Measurements from ENCODE around the gene NAA15.

DNA sequence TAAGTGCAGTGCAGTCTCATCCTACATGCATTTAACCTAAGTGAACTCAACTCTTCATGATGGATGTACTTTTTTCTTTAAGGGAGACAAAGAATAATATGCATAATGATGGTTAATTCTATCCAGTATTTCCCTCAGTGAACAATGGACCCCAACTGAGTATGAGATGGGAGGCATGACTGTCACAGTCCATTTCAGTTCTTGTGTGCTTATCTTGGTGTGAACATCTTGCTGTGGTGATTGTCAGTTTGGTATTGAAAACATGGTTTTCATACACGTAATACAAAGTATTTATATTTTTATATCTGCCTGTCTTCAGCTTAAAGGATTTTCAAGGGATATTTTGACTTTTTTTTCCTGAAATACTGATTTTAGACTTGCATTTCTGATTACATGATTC lies 72.9 kb downstream of the NAA15 start:
- TF ChIP-seq, protein P1, sequence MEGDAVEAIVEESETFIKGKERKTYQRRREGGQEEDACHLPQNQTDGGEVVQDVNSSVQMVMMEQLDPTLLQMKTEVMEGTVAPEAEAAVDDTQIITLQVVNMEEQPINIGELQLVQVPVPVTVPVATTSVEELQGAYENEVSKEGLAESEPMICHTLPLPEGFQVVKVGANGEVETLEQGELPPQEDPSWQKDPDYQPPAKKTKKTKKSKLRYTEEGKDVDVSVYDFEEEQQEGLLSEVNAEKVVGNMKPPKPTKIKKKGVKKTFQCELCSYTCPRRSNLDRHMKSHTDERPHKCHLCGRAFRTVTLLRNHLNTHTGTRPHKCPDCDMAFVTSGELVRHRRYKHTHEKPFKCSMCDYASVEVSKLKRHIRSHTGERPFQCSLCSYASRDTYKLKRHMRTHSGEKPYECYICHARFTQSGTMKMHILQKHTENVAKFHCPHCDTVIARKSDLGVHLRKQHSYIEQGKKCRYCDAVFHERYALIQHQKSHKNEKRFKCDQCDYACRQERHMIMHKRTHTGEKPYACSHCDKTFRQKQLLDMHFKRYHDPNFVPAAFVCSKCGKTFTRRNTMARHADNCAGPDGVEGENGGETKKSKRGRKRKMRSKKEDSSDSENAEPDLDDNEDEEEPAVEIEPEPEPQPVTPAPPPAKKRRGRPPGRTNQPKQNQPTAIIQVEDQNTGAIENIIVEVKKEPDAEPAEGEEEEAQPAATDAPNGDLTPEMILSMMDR (IDR thresholded peaks at IDR 0.05), result no peak
- TF ChIP-seq POLR2A (IDR thresholded peaks at IDR 0.05), result no peak

Measured in lower leg skin (tissue), 3 donors.